Measurements from ENCODE around the gene ST6GALNAC5. TPM values are rescaled to one million over a fixed set of nuclear protein-coding genes. Genes with fewer than 3 reads are reported as not detected.

Gene ST6GALNAC5
- total RNA-seq, 2 experiments from 2014 or later: not detected

- Mint-ChIP-seq H3K4me1 (no peaks in the 10 kb centered on the region), H3K36me3 (no peaks in the 10 kb centered on the region), H3K27me3 (peaks cover 6% of the 10 kb centered on the region), H3K27ac (no peak overlapping the region), H3K9me3 (ENCODE audit: low read depth) (peaks cover 6% of the 10 kb centered on the region), H3K4me3 (no peak overlapping the region)
- DNase-seq (no peak), ATAC-seq (no peak)
- CTCF ChIA-PET: no interaction called here
These were observed 173.5 kb downstream of the ST6GALNAC5 start for GRCh38 chr1:77040826-77041225.

- Mint-ChIP-seq H3K9me3 (ENCODE audit: low read depth) (no peaks in the 10 kb centered on the region), H3K36me3 (no peaks in the 10 kb centered on the region), H3K4me3 (no peak overlapping the region), H3K4me1 (peaks cover 13% of the 10 kb centered on the region), H3K27me3 (peaks cover 20% of the 10 kb centered on the region), H3K27ac (no peak overlapping the region)
- CTCF ChIA-PET: no interaction called here
- no peak for ATAC-seq
- no peak for DNase-seq
These were observed 177.0 kb downstream of the ST6GALNAC5 start for GRCh38 chr1:77044133-77044849.

GRCh38 chr1:77047575-77047974, 180.3 kb downstream of the ST6GALNAC5 start:
- peaks cover 33% of the 10 kb centered on the region for H3K27me3 Mint-ChIP-seq
- H3K9me3 Mint-ChIP-seq (ENCODE audit: low read depth): no peaks in the 10 kb centered on the region
- ATAC-seq (no peak), DNase-seq (no peak)
- CTCF ChIA-PET: no interaction called here
- no peak overlapping the region for H3K27ac Mint-ChIP-seq
- peaks cover 13% of the 10 kb centered on the region for H3K4me1 Mint-ChIP-seq
- no peaks in the 10 kb centered on the region for H3K36me3 Mint-ChIP-seq
- H3K4me3 Mint-ChIP-seq: no peak overlapping the region

GRCh38 chr1:77047978-77048614, 180.8 kb downstream of the ST6GALNAC5 start:
- peaks cover 13% of the 10 kb centered on the region for H3K4me1 Mint-ChIP-seq
- ATAC-seq (no peak), DNase-seq (no peak)
- no peak overlapping the region for H3K4me3 Mint-ChIP-seq
- no peaks in the 10 kb centered on the region for H3K36me3 Mint-ChIP-seq
- peaks cover 33% of the 10 kb centered on the region for H3K27me3 Mint-ChIP-seq
- H3K9me3 Mint-ChIP-seq (ENCODE audit: low read depth): no peaks in the 10 kb centered on the region
- no peak overlapping the region for H3K27ac Mint-ChIP-seq
- CTCF ChIA-PET: no interaction called here

- Mint-ChIP-seq H3K27ac (no peak overlapping the region), H3K4me1 (peaks cover 13% of the 10 kb centered on the region), H3K36me3 (no peaks in the 10 kb centered on the region), H3K4me3 (no peak overlapping the region), H3K27me3 (peaks cover 33% of the 10 kb centered on the region), H3K9me3 (ENCODE audit: low read depth) (no peaks in the 10 kb centered on the region)
- no peak for ATAC-seq
- CTCF ChIA-PET: no interaction called here
- DNase-seq: no peak
These were observed 181.3 kb downstream of the ST6GALNAC5 start for GRCh38 chr1:77048615-77049005.

GRCh38 chr1:77051425-77051824, 184.1 kb downstream of the ST6GALNAC5 start:
- H3K36me3 Mint-ChIP-seq: no peaks in the 10 kb centered on the region
- CTCF ChIA-PET: no interaction called here

GRCh38 chr1:77056525-77056924, 189.2 kb downstream of the ST6GALNAC5 start:
- H3K4me1 Mint-ChIP-seq: no peaks in the 10 kb centered on the region

More at GRCh38 chr1:77051425-77051824, 184.1 kb downstream of the ST6GALNAC5 start:
- ATAC-seq (no peak), DNase-seq (no peak)
- Mint-ChIP-seq H3K4me1 (peaks cover 13% of the 10 kb centered on the region), H3K4me3 (no peak overlapping the region), H3K9me3 (ENCODE audit: low read depth) (no peaks in the 10 kb centered on the region), H3K27ac (no peak overlapping the region), H3K27me3 (peaks cover 22% of the 10 kb centered on the region)

GRCh38 chr1:77057994-77058585, 190.8 kb downstream of the ST6GALNAC5 start:
- Mint-ChIP-seq H3K36me3 (no peaks in the 10 kb centered on the region), H3K4me3 (no peak overlapping the region), H3K27me3 (peaks cover 5% of the 10 kb centered on the region), H3K9me3 (ENCODE audit: low read depth) (no peaks in the 10 kb centered on the region), H3K27ac (no peak overlapping the region), H3K4me1 (no peaks in the 10 kb centered on the region)
- DNase-seq (no peak), ATAC-seq (no peak)
- CTCF ChIA-PET: no interaction called here

More at GRCh38 chr1:77056525-77056924, 189.2 kb downstream of the ST6GALNAC5 start:
- CTCF ChIA-PET: no interaction called here
- no peak overlapping the region for H3K4me3 Mint-ChIP-seq
- peaks cover 9% of the 10 kb centered on the region for H3K27me3 Mint-ChIP-seq
- no peaks in the 10 kb centered on the region for H3K36me3 Mint-ChIP-seq
- H3K27ac Mint-ChIP-seq: no peak overlapping the region
- no peaks in the 10 kb centered on the region for H3K9me3 Mint-ChIP-seq (ENCODE audit: low read depth)
- no peak for DNase-seq
- no peak for ATAC-seq

GRCh38 chr1:77060000-77060399, 192.7 kb downstream of the ST6GALNAC5 start:
- DNase-seq (no peak), ATAC-seq (no peak)
- Mint-ChIP-seq H3K4me3 (no peak overlapping the region), H3K4me1 (no peaks in the 10 kb centered on the region), H3K9me3 (ENCODE audit: low read depth) (no peaks in the 10 kb centered on the region), H3K27ac (no peak overlapping the region), H3K27me3 (peaks cover 7% of the 10 kb centered on the region), H3K36me3 (no peaks in the 10 kb centered on the region)
- CTCF ChIA-PET: no interaction called here

- H3K27ac Mint-ChIP-seq: no peak overlapping the region
- ATAC-seq: no peak
- no peaks in the 10 kb centered on the region for H3K9me3 Mint-ChIP-seq (ENCODE audit: low read depth)
- peaks cover 7% of the 10 kb centered on the region for H3K27me3 Mint-ChIP-seq
- H3K4me3 Mint-ChIP-seq: no peak overlapping the region
- H3K36me3 Mint-ChIP-seq: no peaks in the 10 kb centered on the region
- CTCF ChIA-PET: no interaction called here
- H3K4me1 Mint-ChIP-seq: no peaks in the 10 kb centered on the region
- DNase-seq: no peak
These were observed 193.9 kb downstream of the ST6GALNAC5 start for GRCh38 chr1:77061162-77061561.

- DNase-seq: no peak
- Mint-ChIP-seq H3K27me3 (peaks cover 7% of the 10 kb centered on the region), H3K36me3 (no peaks in the 10 kb centered on the region), H3K27ac (no peak overlapping the region), H3K4me3 (no peak overlapping the region), H3K4me1 (no peaks in the 10 kb centered on the region), H3K9me3 (ENCODE audit: low read depth) (no peaks in the 10 kb centered on the region)
- ATAC-seq: no peak
- CTCF ChIA-PET: no interaction called here
These were observed 195.8 kb downstream of the ST6GALNAC5 start for GRCh38 chr1:77063118-77063517.

GRCh38 chr1:77064246-77064645, 197.0 kb downstream of the ST6GALNAC5 start:
- Mint-ChIP-seq H3K27me3 (peaks cover 7% of the 10 kb centered on the region), H3K27ac (no peak overlapping the region), H3K36me3 (no peaks in the 10 kb centered on the region), H3K9me3 (ENCODE audit: low read depth) (no peaks in the 10 kb centered on the region), H3K4me1 (no peaks in the 10 kb centered on the region), H3K4me3 (no peak overlapping the region)
- CTCF ChIA-PET: no interaction called here
- no peak for ATAC-seq
- no peak for DNase-seq

GRCh38 chr1:77065693-77066342, 198.5 kb downstream of the ST6GALNAC5 start:
- no peak for DNase-seq
- no peaks in the 10 kb centered on the region for H3K9me3 Mint-ChIP-seq (ENCODE audit: low read depth)
- no peaks in the 10 kb centered on the region for H3K36me3 Mint-ChIP-seq
- H3K4me1 Mint-ChIP-seq: no peaks in the 10 kb centered on the region
- ATAC-seq: no peak
- CTCF ChIA-PET: no interaction called here
- no peak overlapping the region for H3K4me3 Mint-ChIP-seq
- H3K27ac Mint-ChIP-seq: no peak overlapping the region
- peaks cover 2% of the 10 kb centered on the region for H3K27me3 Mint-ChIP-seq

GRCh38 chr1:77068013-77068412, 200.7 kb downstream of the ST6GALNAC5 start:
- Mint-ChIP-seq H3K27ac (no peak overlapping the region), H3K36me3 (no peaks in the 10 kb centered on the region)
- CTCF ChIA-PET: no interaction called here

More at GRCh38 chr1:77068013-77068412, 200.7 kb downstream of the ST6GALNAC5 start:
- H3K4me1 Mint-ChIP-seq: no peaks in the 10 kb centered on the region
- peaks cover 2% of the 10 kb centered on the region for H3K27me3 Mint-ChIP-seq
- DNase-seq (no peak), ATAC-seq (no peak)
- H3K4me3 Mint-ChIP-seq: no peak overlapping the region
- no peaks in the 10 kb centered on the region for H3K9me3 Mint-ChIP-seq (ENCODE audit: low read depth)

Data from activated CD8-positive, alpha-beta memory T cell treated with anti-CD3 and anti-CD28 coated beads, Interleukin-2, amount 10 ng/mL, durations not matched to agents 7 days and 5 days (primary cell).